ENCODE measurements around the gene GRM7. TPM values are rescaled to one million over a fixed set of nuclear protein-coding genes. Genes with fewer than 3 reads are reported as not detected.

Gene GRM7
- total RNA-seq, 2 experiments from 2014 or later: not detected

DNA sequence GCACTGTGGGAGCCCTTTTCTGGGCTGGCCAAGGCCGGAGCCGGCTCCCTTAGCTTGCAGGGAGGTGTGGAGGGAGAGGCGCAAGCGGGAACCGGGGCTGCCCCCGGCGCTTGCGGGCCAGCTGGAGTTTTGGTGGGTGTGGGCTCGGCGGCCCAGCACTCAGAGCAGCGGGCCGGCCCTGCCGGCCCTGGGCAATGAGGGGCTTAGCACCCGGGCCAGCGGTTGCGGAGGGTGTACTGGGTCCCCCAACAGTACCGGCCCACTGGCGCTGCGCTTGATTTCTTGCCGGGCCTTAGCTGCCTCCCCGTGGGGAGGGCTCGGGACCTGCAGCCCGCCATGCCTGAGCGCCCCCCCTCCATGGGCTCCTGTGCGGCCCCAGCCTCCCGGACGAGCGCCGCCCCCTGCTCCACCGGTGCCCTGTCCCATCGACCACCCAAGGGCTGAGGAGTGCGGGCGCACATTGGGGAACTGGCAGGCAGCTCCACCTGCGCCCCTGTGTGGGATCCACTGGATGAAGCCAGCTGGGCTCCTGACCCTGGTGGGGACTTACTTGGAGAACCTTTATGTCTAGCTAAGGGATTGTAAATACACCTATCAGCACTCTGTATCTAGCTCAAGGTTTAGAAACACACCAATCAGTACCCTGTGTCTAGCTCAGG, 707.7 kb downstream of the GRM7 start:
- no peak overlapping the region for H3K27ac ChIP-seq (ENCODE audit: low read depth in 1 of 2, low read length in 2 of 2)
- Mint-ChIP-seq H3K36me3 (ENCODE audit: low read depth) (no peaks in the 10 kb centered on the region), H3K9me3 (peaks cover 6% of the 10 kb centered on the region), H3K4me1 (ENCODE audit: low read depth) (no peaks in the 10 kb centered on the region), H3K27me3 (no peaks in the 10 kb centered on the region), H3K27ac (no peak overlapping the region), H3K4me3 (no peak overlapping the region)
- intact Hi-C loops (cut with DNase I, micrococcal nuclease): no loop called here
- H3K4me1 ChIP-seq (ENCODE audit: insufficient read depth, low read length): no peaks in the 10 kb centered on the region
- H3K27me3 ChIP-seq (ENCODE audit: control insufficient read depth in 1 of 2, insufficient read depth in 2 of 2, low read length in 2 of 2): no peaks in the 10 kb centered on the region
- ChIA-PET POLR2A (no interaction called here), CTCF (no interaction called here)
- peaks cover 4 to 8% of the 10 kb centered on the region in 2 experiments for H3K9me3 ChIP-seq (ENCODE audit: control insufficient read depth in 1 of 2, insufficient read depth in 1 of 2, low read length in 2 of 2)
- TF ChIP-seq, protein P1, sequence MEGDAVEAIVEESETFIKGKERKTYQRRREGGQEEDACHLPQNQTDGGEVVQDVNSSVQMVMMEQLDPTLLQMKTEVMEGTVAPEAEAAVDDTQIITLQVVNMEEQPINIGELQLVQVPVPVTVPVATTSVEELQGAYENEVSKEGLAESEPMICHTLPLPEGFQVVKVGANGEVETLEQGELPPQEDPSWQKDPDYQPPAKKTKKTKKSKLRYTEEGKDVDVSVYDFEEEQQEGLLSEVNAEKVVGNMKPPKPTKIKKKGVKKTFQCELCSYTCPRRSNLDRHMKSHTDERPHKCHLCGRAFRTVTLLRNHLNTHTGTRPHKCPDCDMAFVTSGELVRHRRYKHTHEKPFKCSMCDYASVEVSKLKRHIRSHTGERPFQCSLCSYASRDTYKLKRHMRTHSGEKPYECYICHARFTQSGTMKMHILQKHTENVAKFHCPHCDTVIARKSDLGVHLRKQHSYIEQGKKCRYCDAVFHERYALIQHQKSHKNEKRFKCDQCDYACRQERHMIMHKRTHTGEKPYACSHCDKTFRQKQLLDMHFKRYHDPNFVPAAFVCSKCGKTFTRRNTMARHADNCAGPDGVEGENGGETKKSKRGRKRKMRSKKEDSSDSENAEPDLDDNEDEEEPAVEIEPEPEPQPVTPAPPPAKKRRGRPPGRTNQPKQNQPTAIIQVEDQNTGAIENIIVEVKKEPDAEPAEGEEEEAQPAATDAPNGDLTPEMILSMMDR (IDR thresholded peaks at IDR 0.05): no peak
- H3K36me3 ChIP-seq (ENCODE audit: insufficient read depth, low read length): no peaks in the 10 kb centered on the region
- peak in 1 of 14 experiments; percentile 6 for DNase-seq
- ATAC-seq (ENCODE audit: poor library complexity): no peak
- no peak overlapping the region for H3K4me3 ChIP-seq (ENCODE audit: low read length)

DNA sequence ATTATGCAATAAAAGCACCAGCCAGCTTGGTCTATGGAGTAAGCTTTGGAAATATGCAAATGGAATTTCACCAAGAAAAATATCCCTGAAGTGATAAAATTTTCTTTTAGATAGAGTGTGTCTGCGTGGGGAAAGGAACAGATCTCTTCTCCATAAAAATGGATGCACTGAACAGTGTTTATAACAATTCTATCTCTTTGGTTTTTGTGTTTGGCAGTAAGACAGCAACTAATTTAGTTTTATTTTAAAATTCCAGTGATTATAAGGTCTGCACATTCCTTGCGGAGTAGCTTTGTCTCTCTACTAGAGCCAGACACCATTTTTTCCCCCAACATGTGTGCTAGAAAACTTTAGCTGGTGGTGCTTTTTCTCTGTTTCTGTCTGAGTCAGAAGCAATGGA, 712.4 kb downstream of the GRM7 start:
- peaks cover 0 to 2% of the 10 kb centered on the region in 2 experiments for H3K27me3 ChIP-seq (ENCODE audit: control insufficient read depth in 1 of 2, insufficient read depth in 2 of 2, low read length in 2 of 2)
- no peak for ATAC-seq (ENCODE audit: poor library complexity)
- H3K36me3 Mint-ChIP-seq (ENCODE audit: low read depth): no peaks in the 10 kb centered on the region
- no peaks in the 10 kb centered on the region for H3K27me3 Mint-ChIP-seq
- H3K9me3 ChIP-seq (ENCODE audit: control insufficient read depth in 1 of 2, insufficient read depth in 1 of 2, low read length in 2 of 2): peaks cover 4 to 6% of the 10 kb centered on the region in 2 experiments
- H3K4me3 Mint-ChIP-seq: no peak overlapping the region
- intact Hi-C loops (cut with DNase I, micrococcal nuclease): no loop called here
- POLR2A ChIA-PET: no interaction called here
- no peaks in the 10 kb centered on the region for H3K36me3 ChIP-seq (ENCODE audit: insufficient read depth, low read length)
- TF ChIP-seq, protein P1 (IDR thresholded peaks at IDR 0.05): no peak
- CTCF ChIA-PET: interaction anchor here (1.4 kb wide), 1 partner anchor 19 kb away, joined by 3 read pairs; no protein-coding TSS in a partner anchor
- DNase-seq: no peak
- peaks cover 6% of the 10 kb centered on the region for H3K9me3 Mint-ChIP-seq
- no peak overlapping the region for H3K4me3 ChIP-seq (ENCODE audit: low read length)
- no peaks in the 10 kb centered on the region for H3K4me1 ChIP-seq (ENCODE audit: insufficient read depth, low read length)
- H3K27ac ChIP-seq (ENCODE audit: low read depth in 1 of 2, low read length in 2 of 2): no peak overlapping the region
- H3K27ac Mint-ChIP-seq: no peak overlapping the region
- no peaks in the 10 kb centered on the region for H3K4me1 Mint-ChIP-seq (ENCODE audit: low read depth)

DNA sequence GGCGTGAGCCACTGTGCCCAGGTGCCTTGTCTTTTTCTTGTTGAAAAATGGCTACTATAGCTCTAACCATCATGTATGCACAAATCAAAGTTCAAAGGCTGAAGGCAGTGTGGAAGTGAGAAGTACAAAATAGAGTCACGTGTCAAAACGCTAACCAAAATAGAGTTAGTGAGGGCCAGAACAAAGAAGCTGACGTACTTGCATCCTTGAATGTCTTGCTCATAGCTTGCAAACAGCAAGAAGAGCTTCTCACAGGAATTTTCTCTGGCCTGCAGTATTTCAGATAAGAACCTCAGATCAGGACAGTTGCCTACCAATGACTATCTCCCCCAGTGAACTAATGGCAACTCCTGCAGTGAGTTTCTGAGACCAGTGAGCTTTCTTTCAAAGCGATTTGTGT, 713.5 kb downstream of the GRM7 start:
- Histone ChIP-seq H3K36me3 (ENCODE audit: insufficient read depth, low read length) (no peaks in the 10 kb centered on the region), H3K27me3 (ENCODE audit: control insufficient read depth in 1 of 2, insufficient read depth in 2 of 2, low read length in 2 of 2) (peaks cover 0 to 2% of the 10 kb centered on the region in 2 experiments), H3K4me1 (ENCODE audit: insufficient read depth, low read length) (no peaks in the 10 kb centered on the region), H3K27ac (ENCODE audit: low read depth in 1 of 2, low read length in 2 of 2) (no peak overlapping the region), H3K9me3 (ENCODE audit: control insufficient read depth in 1 of 2, insufficient read depth in 1 of 2, low read length in 2 of 2) (peaks cover 0 to 4% of the 10 kb centered on the region in 2 experiments), H3K4me3 (ENCODE audit: low read length) (no peak overlapping the region)
- H3K36me3 Mint-ChIP-seq (ENCODE audit: low read depth): no peaks in the 10 kb centered on the region
- no peak overlapping the region for H3K27ac Mint-ChIP-seq
- TF ChIP-seq, protein P1 (IDR thresholded peaks at IDR 0.05): no peak
- POLR2A ChIA-PET: no interaction called here
- H3K9me3 Mint-ChIP-seq: peaks cover 6% of the 10 kb centered on the region
- intact Hi-C loops (cut with DNase I, micrococcal nuclease): no loop called here
- H3K4me3 Mint-ChIP-seq: no peak overlapping the region
- no peaks in the 10 kb centered on the region for H3K4me1 Mint-ChIP-seq (ENCODE audit: low read depth)
- CTCF ChIA-PET: interaction anchor here (1.3 to 1.4 kb wide), 2 partner anchors 18 to 38 kb away, joined by 3 read pairs; no protein-coding TSS in a partner anchor
- no peak for ATAC-seq (ENCODE audit: poor library complexity)
- no peak for DNase-seq
- no peaks in the 10 kb centered on the region for H3K27me3 Mint-ChIP-seq
